ENCODE measurements around the gene FOXF2. TPM values are rescaled to one million over a fixed set of nuclear protein-coding genes. Genes with fewer than 3 reads are reported as not detected.

FOXF2 gene
- total RNA-seq, 1 donor from 2014 or later, result 0.30 TPM

- TF ChIP-seq, protein P1, sequence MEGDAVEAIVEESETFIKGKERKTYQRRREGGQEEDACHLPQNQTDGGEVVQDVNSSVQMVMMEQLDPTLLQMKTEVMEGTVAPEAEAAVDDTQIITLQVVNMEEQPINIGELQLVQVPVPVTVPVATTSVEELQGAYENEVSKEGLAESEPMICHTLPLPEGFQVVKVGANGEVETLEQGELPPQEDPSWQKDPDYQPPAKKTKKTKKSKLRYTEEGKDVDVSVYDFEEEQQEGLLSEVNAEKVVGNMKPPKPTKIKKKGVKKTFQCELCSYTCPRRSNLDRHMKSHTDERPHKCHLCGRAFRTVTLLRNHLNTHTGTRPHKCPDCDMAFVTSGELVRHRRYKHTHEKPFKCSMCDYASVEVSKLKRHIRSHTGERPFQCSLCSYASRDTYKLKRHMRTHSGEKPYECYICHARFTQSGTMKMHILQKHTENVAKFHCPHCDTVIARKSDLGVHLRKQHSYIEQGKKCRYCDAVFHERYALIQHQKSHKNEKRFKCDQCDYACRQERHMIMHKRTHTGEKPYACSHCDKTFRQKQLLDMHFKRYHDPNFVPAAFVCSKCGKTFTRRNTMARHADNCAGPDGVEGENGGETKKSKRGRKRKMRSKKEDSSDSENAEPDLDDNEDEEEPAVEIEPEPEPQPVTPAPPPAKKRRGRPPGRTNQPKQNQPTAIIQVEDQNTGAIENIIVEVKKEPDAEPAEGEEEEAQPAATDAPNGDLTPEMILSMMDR (IDR thresholded peaks at IDR 0.05; ENCODE audit: borderline replicate concordance), result no peak
- Histone ChIP-seq H3K27ac (replicated peaks) (no peak overlapping the region), H3K4me3 (no peak overlapping the region), H3K27me3 (ENCODE audit: low read depth) (peaks cover 100% of the 10 kb centered on the region), H3K9me3 (replicated peaks) (no peaks in the 10 kb centered on the region), H3K36me3 (no peaks in the 10 kb centered on the region), H3K4me1 (peaks cover 59% of the 10 kb centered on the region)
- intact Hi-C loops (cut with micrococcal nuclease), result loop anchor here (5.0 kb wide), 1 partner anchor 586 kb away; no protein-coding TSS in a partner anchor
- no peak for DNase-seq
Observed at GRCh38 chr6:1382883-1383728, 6.3 kb upstream of the FOXF2 start.

- TF ChIP-seq, protein P1 (IDR thresholded peaks at IDR 0.05; ENCODE audit: borderline replicate concordance), result no peak
- Histone ChIP-seq H3K4me1 (peaks cover 58% of the 10 kb centered on the region), H3K4me3 (no peak overlapping the region), H3K9me3 (replicated peaks) (no peaks in the 10 kb centered on the region), H3K27ac (replicated peaks) (no peak overlapping the region), H3K27me3 (ENCODE audit: low read depth) (peaks cover 100% of the 10 kb centered on the region), H3K36me3 (no peaks in the 10 kb centered on the region)
- DNase-seq, result no peak
- intact Hi-C loops (cut with micrococcal nuclease), result loop anchor here (5.0 kb wide), 1 partner anchor 587 kb away; no protein-coding TSS in a partner anchor
Observed at GRCh38 chr6:1383729-1384548, 5.4 kb upstream of the FOXF2 start.

DNA sequence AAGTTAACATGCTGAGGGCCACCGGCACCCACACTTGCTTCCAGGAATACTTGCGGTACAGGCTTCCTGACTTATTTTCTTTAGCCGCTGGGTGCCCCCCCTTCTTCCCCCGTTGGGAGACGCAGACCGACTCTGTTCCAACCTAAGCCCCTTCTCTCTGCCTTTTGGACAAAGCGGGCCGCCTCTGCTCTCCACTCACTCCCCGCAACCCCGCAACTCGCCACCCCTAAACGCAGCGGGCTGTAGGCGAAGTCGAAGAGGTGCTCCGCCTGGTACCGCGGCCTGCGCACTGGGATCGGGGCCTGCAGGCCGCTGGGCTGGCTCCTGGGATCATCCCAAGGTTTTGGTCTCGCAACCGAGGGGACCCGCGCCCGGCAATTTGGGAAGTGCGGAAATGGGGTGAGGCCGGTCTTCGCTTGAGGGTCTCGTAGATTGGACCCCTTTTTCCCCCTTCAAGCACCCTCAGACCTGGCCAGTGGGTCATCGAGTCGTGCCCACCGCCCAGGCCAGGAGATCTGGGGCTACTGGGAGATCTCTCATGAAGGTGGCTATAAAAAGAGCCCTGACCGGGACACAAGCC, 4.7 kb upstream of the FOXF2 start:
- intact Hi-C loops (cut with micrococcal nuclease), result loop anchor here (5.0 kb wide), 1 partner anchor 587 kb away; no protein-coding TSS in a partner anchor
- Histone ChIP-seq H3K4me1 (peaks cover 56% of the 10 kb centered on the region), H3K36me3 (no peaks in the 10 kb centered on the region), H3K9me3 (replicated peaks) (no peaks in the 10 kb centered on the region), H3K27me3 (ENCODE audit: low read depth) (peaks cover 100% of the 10 kb centered on the region), H3K4me3 (no peak overlapping the region), H3K27ac (replicated peaks) (no peak overlapping the region)
- TF ChIP-seq, protein P1 (IDR thresholded peaks at IDR 0.05; ENCODE audit: borderline replicate concordance), result no peak
- DNase-seq, result no peak

DNA sequence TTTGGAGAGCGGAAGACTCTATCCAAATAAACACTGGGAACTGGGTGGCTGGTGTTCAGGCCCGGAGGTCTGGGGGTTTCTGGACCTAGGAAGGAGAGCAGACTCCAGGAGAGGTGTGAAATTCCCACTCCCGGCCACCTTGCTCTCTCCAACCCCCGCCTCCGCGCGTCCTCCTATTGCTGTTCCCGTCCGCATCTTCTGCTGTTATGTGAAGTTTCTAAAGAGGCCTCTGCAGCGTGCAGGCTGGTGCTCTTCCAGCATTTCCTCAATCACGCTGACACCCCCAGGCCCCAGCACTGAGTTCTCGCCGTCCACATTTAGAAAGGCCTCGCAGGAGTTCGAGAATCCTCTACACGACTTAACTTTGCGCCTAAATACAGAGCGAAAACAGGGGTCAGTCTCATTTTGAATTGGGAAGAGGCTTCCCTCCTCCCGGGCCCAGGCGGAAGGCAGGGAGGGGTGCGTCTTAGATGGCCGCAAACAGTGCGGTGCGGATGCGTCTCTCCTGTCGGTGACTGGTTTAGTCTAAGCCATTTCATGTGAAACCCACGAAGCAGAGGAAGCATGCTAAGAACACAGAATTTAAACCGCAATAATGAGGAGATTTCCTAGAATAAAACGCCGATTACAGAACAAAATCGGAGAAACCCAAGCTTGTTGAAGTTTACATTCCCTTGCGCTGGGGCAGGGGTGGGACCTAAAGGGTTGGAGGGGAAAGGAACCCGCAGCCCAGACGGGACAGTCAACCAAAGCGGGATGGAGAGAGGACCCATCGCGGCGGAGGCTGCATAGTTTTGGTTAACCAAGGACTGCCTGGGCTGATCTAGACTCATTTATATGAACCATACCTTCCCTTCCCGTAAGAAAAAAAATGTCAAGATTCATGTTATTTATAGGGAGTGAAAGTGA, 4.0 kb upstream of the FOXF2 start:
- Histone ChIP-seq H3K4me1 (peaks cover 58% of the 10 kb centered on the region), H3K27ac (replicated peaks) (no peak overlapping the region), H3K27me3 (ENCODE audit: low read depth) (peaks cover 99% of the 10 kb centered on the region), H3K9me3 (replicated peaks) (no peaks in the 10 kb centered on the region), H3K36me3 (no peaks in the 10 kb centered on the region), H3K4me3 (no peak overlapping the region)
- no peak for DNase-seq
- TF ChIP-seq, protein P1 (IDR thresholded peaks at IDR 0.05; ENCODE audit: borderline replicate concordance), result no peak
- intact Hi-C loops (cut with micrococcal nuclease), result no loop called here
